COLO668 (cell line): Measurements from ENCODE around the gene ANKRD9.

Experiments
- DNase-seq: peaks from one replicate; lab custom pipeline; 2025; ENCODE audit not compliant: unreplicated experiment; lab: John Stamatoyannopoulos, UW

Gene ANKRD9

DNA sequence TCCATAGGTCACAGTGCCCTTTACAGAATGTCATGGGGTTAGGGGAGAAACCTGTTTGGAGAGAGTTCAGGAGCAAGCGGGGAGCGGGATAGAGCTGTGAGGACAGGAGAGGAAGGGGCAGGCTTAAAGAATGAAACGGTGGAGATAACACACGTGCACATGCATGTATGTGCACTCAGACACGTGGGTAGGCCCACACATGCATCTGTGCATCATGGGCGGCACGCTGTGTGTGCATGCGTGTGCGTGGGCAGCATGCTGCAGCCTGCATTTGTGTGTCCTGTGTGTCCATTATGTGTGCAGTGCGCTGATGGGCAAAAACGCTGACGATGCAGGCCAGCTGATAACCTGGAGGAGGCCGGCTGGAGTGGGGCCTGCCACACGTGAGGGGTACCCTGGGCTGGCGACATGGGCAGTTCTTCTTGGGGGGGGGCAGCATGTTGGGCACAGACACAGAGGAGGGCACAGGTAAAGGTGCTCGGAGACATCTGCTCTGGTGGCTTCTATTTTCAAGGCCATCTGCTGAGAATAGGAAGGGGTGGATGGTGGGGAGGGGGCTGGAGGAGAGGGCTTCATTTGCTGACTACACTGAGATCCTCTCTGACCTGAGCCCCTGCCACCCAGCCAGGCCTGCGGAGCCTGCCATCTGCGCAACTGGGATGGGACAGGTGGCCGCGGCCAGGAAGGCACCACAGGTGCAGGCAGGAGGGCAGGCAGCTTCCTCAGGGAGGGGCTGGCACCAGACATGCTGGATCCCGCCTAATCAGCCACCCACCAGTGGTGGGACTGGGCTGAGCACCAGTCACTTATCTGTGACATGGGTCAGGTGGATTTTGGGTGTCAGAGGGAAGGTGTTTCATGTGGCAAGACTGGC, 4.6 kb upstream of the ANKRD9 start:
- DNase-seq = no peak

- DNase-seq = no peak
These were observed 3.3 kb upstream of the ANKRD9 start for GRCh38 chr14:102512793-102513300.

- DNase-seq = no peak
These were observed 2.0 kb upstream of the ANKRD9 start for GRCh38 chr14:102511538-102511937.

DNA sequence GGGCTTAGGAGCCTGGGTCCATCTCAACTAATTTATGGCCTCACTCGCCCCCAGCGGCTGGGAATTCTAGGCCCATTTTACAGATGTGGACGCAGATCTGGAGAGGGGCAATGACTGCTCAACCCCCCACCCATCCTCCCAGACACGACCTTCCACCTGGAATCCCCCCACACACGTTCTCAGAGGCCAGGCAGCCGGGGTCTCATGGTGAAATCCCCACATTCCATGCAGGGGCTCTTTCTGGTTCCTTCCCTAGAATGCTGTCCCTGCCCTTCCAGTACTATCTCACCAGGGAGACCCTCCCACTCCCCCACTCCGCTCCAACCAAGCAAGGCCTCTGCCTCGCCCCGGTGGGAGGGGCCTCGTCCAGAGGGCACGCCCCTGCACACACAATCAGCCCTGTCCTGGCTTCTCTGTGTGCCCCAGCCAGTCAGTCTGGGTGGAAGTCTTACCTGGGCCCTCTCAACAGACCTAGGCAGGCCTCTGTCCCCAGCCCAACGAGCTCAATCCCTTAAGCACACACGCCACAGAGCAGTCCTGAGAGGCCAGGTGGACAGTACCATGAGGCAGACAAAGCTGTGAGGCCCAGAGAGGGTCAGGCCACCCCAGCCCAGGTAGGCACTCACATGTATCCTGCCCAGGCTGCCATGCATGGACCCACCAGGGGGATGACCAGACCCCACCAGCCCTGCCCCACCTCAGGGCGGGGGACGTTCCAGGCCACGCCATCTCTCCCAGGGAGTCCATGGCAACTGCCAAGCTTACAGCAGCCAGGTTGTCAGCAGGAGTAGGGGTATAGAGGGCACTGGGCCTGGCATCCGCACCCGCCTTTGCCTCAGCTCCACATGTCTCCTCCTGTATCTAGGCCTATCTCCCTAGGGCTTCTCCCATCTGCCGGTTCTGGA, 1.3 kb upstream of the ANKRD9 start:
- peak; percentile 34 for DNase-seq

- DNase-seq = peak; percentile 55
These were observed 516 bp downstream of the ANKRD9 start for GRCh38 chr14:102508774-102509745.

DNA sequence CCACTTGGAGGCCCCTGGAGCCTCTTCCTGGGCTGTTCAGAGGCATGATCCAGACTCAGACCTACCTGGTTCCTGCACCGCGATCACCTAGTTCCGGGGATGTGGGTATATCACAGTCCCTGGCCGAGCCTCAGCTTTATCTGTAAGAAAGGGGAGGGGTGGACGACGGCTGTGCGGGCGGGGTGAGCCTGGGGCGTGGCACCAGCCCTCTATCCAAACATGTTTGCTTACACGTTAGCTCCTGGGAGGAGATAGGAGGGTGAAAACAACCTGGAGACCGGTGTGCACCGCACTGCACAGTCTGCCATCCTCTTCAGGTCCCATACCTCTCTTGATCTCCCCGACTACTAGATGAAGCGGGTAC, 1.2 kb downstream of the ANKRD9 start:
- peak; percentile 64 for DNase-seq

DNA sequence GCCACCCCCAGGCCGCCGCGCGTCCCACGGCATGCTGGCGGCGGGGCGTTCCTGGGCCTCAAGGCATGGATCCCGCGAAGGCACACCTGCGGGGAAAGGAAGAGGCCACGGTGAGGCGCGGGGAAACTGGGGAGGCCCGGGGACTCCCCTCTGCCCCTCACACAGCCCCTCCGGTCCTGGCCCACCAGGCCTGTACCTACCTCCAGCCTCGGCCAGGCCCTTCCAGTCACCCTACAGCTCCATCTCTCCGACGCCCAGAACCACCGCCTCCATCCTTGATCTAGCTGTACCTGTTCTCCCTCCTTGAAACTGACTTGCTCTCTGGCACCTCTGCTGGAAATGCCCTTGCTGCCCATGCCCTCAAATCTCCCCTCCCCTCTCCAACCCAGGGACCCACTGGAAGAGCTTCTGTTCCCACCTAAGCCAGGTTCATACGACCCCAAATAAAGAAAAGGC, 1.7 kb downstream of the ANKRD9 start:
- no peak for DNase-seq

DNA sequence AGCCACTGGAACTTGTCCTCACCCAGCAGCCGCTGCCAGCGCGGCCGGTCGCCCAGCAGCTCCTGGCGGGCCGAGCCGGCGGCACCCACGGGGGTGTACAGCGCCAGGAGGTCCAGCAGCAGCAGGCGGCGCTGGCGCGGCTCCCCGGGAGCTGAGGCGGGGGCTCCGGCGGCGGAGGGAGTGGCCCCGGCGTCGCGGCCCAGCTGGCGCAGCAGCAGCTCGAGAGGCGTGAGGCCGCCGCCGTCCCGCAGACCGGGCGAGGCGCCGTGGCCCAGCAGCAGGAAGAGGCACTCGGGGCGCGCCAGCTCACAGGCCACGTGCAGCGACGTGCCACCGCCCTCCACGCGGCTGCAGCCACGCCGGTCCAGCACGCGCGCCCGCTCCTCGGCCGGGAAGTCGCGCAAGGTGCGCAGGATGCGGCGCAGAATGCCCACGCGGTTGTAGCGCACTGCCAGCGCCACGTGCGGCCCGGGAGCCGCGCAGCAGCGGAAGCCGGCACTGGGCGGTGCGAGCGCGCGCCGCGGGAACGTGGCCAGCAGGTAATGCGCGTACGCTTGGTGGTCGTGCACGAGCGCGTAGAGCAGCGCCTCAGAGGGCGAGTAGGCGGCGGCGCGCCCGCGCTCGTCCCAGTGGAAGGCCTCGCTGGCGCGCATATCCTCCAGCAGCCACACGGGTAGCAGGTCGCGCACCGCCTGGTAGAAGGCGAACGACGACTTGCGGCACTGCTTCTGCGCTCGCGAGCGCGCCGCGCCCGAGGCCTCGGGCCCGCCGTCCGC, 2.3 kb downstream of the ANKRD9 start:
- DNase-seq = no peak

DNA sequence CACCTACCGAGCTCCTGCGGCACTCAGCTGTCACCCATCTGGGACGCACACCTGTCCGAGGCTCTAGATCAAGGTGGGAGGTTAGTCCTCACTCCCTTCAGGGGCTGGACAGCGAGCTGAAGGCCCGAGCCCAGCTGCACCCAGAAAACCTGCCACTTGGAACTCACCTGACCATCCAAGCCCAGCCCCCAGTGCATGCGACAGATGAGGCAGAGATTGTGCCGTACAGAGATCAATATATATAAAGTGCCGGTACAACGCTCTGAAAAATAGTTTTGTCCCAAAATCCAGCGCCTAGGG, 3.0 kb downstream of the ANKRD9 start:
- no peak for DNase-seq

DNA sequence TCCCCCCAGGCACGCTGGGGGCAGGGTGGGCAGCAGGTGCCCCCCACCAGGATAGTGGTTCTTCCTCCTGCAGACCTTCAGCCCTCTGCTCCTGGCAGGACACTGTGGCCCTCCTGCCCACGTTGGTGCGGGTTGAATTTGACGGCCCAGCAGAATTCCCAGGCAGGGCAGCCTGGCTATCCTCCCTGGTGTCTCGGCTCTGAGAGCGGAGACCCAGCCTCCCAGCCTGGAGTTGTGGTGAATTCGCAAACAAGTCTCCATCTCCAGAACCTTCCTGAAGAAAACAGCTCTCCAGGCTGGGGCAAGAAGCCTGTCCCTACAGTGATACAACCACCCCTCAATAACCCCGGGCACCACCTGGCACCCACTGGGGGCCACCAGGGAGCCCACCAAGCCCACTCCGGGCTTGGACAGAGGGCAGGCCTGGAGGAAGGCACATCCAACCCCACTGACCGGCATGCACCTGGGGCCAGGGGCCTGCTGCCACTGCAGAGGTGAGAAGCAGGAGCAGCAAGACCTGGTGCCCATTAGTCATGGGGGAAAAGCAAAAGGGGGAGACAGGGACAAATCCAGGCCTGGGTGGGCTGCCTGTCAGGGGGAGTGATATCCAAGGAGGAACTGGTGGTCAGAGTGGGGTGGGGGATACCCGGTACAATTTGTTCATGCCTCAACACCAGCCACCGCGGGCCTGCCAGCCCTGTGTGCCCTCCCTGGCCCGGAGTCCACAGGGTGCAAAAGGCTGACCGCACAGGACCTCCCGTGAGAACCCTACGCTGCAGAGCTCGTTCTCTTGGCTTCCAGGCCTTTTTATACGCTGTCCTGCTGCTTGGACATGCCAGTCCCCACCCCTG, 3.6 kb downstream of the ANKRD9 start:
- no peak for DNase-seq

DNA sequence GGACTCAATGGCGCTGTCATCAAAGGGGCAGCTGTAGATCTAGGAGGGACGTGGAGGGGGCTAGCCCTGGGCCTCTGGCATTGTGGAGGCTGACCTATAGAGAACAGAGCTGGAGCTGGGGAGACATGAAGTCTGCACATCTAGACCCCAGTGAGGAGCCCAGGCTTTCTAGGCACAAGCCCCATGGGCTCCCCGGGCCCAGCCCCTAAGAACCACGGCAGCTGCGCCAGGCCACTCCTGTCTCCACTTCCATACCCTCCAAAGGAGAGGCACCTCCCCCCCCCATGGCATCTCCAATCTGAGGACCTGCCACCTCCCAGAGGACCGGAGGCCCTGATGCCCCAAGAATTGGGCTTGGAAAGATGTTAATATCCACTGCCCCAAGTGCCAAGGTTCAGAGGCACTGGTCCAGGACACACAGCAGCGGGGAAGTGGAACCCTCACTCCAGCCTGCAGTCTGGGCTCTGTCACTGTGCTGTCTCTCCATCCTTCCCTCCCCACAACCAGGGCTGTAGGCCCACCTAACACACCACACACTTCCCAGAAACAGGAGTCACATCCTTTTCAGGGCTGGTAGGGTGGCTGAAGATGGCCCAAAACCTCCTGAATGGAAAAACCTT, 4.5 kb downstream of the ANKRD9 start:
- DNase-seq = no peak

GRCh38 chr14:102504328-102504999, 5.1 kb downstream of the ANKRD9 start:
- DNase-seq = no peak

GRCh38 chr14:102503641-102504327, 5.8 kb downstream of the ANKRD9 start:
- no peak for DNase-seq

DNA sequence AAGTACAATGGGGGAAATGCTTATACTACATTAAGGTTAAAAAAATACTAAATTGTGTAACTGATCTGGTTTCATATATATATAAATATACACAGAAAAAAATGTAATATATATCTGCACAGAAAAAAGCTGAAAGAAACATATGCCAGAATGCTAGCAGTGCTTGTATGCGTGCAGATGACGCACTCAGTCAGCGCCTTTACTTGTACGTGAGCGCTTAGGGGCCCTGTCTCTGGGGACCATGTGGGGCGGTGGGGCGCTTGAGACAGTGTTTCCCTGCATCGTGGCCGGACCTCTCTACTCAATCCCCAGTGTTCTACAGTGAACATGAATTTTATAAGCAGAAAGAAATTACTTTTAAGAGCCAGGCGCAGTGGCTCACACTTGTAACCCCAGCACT, 7.0 kb downstream of the ANKRD9 start:
- no peak for DNase-seq

DNA sequence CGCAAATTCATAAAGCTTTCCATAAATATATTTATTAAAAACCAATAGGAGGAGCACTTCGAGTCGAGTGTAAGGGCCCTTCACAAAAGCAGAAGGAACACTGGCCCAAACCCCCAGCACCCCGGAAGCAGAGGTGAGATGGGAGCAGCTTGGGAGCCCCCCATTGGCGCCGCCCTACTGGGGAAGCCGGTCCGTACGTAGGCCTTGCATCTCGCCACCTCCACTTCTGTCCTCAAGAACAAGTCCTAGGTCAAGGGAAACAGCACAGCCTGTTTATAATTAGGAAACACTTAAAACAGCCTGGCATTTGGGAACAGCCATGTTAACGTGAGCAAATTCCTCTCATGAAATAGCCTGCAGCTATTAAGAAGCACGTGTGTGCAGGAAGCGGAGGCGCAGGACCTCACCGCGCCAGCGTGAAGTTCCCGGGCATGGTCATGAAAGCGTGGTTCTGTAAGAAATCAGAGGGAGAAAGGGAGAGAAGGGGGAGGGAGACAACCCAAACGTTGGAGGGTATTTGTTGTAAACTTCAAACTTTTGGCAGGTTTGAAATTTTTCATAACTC, 7.7 kb downstream of the ANKRD9 start:
- DNase-seq = no peak

GRCh38 chr14:102500713-102501112, 8.9 kb downstream of the ANKRD9 start:
- DNase-seq = no peak

DNA sequence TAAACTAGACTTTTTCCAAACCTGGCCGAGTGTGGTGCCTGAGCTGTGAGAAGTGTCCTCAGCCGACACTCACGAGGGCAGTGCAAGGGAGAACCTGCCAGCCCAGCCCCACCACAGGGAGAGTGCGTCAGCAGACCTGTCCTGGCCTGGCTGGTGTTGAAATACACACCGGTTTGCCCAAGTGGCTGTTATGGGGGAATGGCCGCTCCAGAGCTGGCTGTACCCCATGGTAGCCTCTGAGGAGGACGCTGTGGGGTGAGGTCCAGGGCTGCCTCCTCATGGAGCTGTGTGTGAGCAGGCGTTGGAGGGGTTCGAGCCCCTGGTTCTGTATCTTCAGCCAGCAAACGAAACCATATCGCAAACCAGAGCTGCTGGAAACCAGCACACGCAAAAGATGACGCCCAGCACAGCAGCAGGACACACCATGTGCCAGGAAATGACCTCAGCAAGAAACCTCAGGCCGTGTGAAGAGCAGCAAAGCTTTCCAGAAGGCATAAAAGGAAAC, 9.4 kb downstream of the ANKRD9 start:
- DNase-seq = no peak
